Aorta (tissue), 5 donors: Measurements from ENCODE around the gene CERT1. TPM values are rescaled to one million over a fixed set of nuclear protein-coding genes. Genes with fewer than 3 reads are reported as not detected.

ENCODE experiments used
- ATAC-seq: fragments of 200-7000 bp; cut with Tn5 transposase; one replicate; pipeline ENCODE4 v1.9.1; 2022; ENCODE audit warnings: moderate library complexity; ENCODE audit not compliant: low FRiP score
- DNase-seq, 2 donors: peaks; one replicate each; pipeline ENCODE4 v3.0.0-alpha.2; 2020
- H3K27ac ChIP-seq, 2 donors: one replicate each; pipeline ENCODE4 v1.5.1; 2013; ENCODE audit warnings: low read length in 2 of 2, mild to moderate bottlenecking in 2 of 2, moderate library complexity in 2 of 2, control low read depth in 1 of 2, inconsistent platforms in 1 of 2, low read depth in 1 of 2
- H3K27me3 ChIP-seq, 2 donors: one replicate each; pipeline ENCODE4 v1.6.1; 2013; ENCODE audit warnings: control low read depth in 1 of 2, low read length in 1 of 2, mild to moderate bottlenecking in 1 of 2, moderate library complexity in 1 of 2; ENCODE audit not compliant: insufficient read depth in 2 of 2, control insufficient read depth in 1 of 2
- H3K36me3 ChIP-seq, 2 donors: one replicate each; pipeline ENCODE4 v1.6.1; 2013; ENCODE audit warnings: control low read depth in 1 of 2, low read length in 1 of 2, mild to moderate bottlenecking in 1 of 2; ENCODE audit not compliant: insufficient read depth in 2 of 2, control insufficient read depth in 1 of 2
- H3K4me1 ChIP-seq, 2 donors: one replicate each; pipeline ENCODE4 v1.6.1; 2013; ENCODE audit warnings: low read length in 2 of 2, control low read depth in 1 of 2, mild to moderate bottlenecking in 1 of 2, moderate library complexity in 1 of 2; ENCODE audit not compliant: insufficient read depth in 2 of 2, control insufficient read depth in 1 of 2
- H3K4me3 ChIP-seq, 2 donors: one replicate each; pipeline ENCODE4 v1.5.1; 2013; ENCODE audit warnings: low read length in 2 of 2, control low read depth in 1 of 2, mild to moderate bottlenecking in 1 of 2
- H3K9me3 ChIP-seq: one replicate; pipeline ENCODE4 v1.6.1; 2013; ENCODE audit warnings: mild to moderate bottlenecking, low read length; ENCODE audit not compliant: control insufficient read depth
- WGBS, 2 donors: extraction: QIAGEN DNeasy Blood & Tissue Kit; methylation state at CpG; one replicate each; pipeline ENCODE4 v1.1.7; 2013; 5-methylcytosine and 5-hydroxymethylcytosine counted together
- intact Hi-C, 2 donors: fragments of 100-400 bp; cut with DNase I; formaldehyde crosslinking; loops; one replicate each; pipeline versions ENCODE4 v1.14.2 to v1.15.0; 2022
- polyA plus RNA-seq, 2 donors: library from polyadenylated mRNA; stranded (reverse); fragments of 200-250 nt; gene quantifications; one replicate each; pipeline ENCODE4 v1.2.3, GENCODE V29; 2013
- total RNA-seq, 2 donors: library from RNA; stranded (reverse); fragmentation: NEBNext Ultra II Directional; extraction: Animal tissue kit (Norgen Biotek cat#: 25700); gene quantifications; one replicate each; pipeline ENCODE4 v1.2.1, GENCODE V29; 2021
- donor health status: healthy with polysubstance abuse.
- donor health status: Bipolar disorder and iron deficiency.
- donor health status: DM: no; HTN: no; CAD: no.
- donor health status: DM: no; HTN: no; CAD: no.
- donor health status: DM: yes; HTN: yes; CAD: no.

CERT1 gene
- total and polyA plus RNA-seq, 4 donors: 14.5 to 41.7 (median 24.6) TPM

DNA sequence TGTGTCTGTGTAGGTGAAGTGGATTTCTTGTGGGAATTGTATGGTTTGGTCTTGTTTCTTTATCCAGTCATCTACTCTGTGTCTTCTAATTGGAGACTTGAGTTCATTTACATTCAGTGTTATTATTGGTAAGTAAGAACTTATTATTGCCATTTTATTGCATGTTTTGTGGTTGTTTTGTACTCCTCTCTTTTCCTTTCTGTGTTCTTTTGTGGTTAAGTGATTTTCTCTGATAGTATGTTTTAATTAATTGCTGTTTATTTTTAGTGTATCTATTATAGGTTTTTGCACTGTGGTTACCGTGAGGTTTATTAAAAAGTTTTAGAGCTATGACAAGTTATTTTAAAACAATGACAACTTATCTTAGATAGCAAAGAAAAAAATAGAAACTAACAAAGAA is 8.3 kb upstream of the CERT1 start:
- H3K27ac ChIP-seq: no peak overlapping the region
- intact Hi-C loops: loop anchor here in 1 of 2 donors (10.0 kb wide), 2 partner anchors 165 to 195 kb away; partner anchors contain the start of gene POC5
- H3K4me1 ChIP-seq: no peaks in the 10 kb centered on the region
- H3K4me3 ChIP-seq: no peak overlapping the region
- no peaks in the 10 kb centered on the region for H3K9me3 ChIP-seq
- no peaks in the 10 kb centered on the region for H3K27me3 ChIP-seq
- DNase-seq (no peak), ATAC-seq (no peak)
- 13% methylated on average over 1 of the region's 1 CpG for WGBS, 2 donors
- no peaks in the 10 kb centered on the region for H3K36me3 ChIP-seq

DNA sequence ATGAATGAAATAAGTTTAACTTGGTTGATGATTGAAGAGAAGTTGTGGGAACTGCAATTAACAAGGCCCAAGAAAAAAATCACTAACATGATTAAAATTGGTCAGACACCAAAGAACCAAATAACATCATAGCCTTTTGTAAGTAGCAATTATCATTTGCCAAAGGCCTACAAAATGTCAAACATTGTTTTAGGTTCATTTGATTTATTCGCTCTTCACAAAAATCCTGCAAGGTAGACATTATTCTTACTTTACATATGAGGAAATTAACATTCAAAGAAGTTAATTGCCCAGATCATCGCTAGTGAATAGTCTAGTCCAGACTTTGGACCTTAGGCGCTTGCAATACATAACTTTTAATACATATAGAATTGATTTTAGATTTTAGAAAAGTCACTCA is 2.9 kb upstream of the CERT1 start:
- intact Hi-C loops: loop anchor here (5.0 to 10.0 kb wide), 4 partner anchors 43 to 200 kb away; partner anchors contain the start of genes HMGCR (in 1 of the 2) and POC5 (in 1 of the 2)
- no peak for DNase-seq
- Histone ChIP-seq H3K9me3 (no peaks in the 10 kb centered on the region), H3K27me3 (no peaks in the 10 kb centered on the region), H3K27ac (no peak overlapping the region), H3K4me3 (no peak overlapping the region), H3K4me1 (no peaks in the 10 kb centered on the region), H3K36me3 (no peaks in the 10 kb centered on the region)
- WGBS, 2 donors: 95 to 98% methylated on average over 3 of the region's 3 CpGs
- ATAC-seq: no peak

DNA sequence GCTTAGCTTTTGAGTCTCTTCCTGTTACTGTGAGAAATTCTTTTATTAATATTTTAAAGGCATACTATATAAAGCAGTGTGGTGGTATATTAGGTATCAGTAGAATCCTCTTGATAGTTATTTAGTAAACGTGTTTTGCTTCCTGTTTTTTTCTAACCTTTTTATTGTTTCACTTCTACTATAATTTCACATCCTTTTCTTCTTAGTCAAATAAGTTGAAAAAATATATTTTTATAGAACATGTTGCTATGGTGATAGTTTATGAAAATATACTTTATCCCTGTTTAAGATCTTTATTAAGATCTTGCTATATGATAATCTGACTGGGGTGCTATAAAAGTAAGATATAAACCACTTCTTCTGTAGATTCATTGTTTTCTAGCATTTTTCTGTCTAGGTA is 2.4 kb upstream of the CERT1 start:
- H3K4me3 ChIP-seq: no peak overlapping the region

DNA sequence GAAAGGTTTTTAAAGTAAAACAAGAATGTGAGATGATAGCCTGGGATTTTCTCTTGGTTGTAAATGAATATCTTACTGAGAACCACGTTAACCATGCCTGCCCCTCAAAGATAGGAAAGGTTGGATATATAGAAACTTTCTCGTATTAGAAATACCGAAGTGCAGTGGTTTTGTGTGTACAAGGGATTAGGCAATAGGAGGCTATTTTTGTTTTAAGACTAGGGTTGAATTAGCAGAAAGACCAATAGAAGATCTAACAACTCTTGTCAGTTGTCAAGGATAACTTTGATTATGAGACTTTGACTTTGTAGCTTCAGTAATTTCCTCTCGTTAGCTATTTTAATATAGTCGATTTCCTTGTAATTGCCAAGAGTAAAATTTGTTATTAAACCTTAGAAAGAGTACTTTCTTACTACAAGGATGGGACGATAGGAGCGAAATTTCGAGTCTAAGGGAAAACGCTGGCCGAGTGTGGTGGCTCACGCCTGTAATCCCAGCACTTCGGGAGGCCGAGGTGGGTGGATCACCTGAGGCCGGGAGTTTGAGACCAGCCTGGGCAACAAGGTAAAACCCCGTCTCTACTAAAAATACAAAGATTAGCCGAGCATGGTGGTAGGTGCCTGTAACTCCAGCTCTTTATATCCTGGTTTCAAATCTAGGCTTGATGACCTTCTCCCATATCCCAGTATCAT is 1.1 kb upstream of the CERT1 start:
- ATAC-seq: no peak
- Histone ChIP-seq H3K36me3 (no peaks in the 10 kb centered on the region), H3K4me3 (peak overlapping the region; percentile 22 to 61), H3K9me3 (no peaks in the 10 kb centered on the region), H3K4me1 (peaks cover 0 to 5% of the 10 kb centered on the region in 2 donors), H3K27me3 (no peaks in the 10 kb centered on the region), H3K27ac (peak overlapping the region in 1 of 2 donors; percentile 29)
- 74 to 76% methylated on average over 16 of the region's 16 CpGs for WGBS, 2 donors
- peak in 1 of 2 donors; percentile 45 for DNase-seq
- intact Hi-C loops: loop anchor here (2.0 to 10.0 kb wide), 6 partner anchors 45 to 202 kb away; partner anchors contain the start of genes HMGCR (in 2 of the 2) and POC5 (in 1 of the 2)

More for the DNA sequence above, 2.4 kb upstream of the CERT1 start:
- no peaks in the 10 kb centered on the region for H3K27me3 ChIP-seq
- intact Hi-C loops: loop anchor here (2.0 to 10.0 kb wide), 6 partner anchors 43 to 201 kb away; partner anchors contain the start of genes HMGCR (in 2 of the 2) and POC5 (in 1 of the 2)
- no peak overlapping the region for H3K27ac ChIP-seq
- H3K36me3 ChIP-seq: no peaks in the 10 kb centered on the region
- ATAC-seq (no peak), DNase-seq (no peak)
- H3K9me3 ChIP-seq: no peaks in the 10 kb centered on the region
- no peaks in the 10 kb centered on the region for H3K4me1 ChIP-seq
- WGBS, 2 donors: 47 to 68% methylated on average over 1 of the region's 1 CpG

DNA sequence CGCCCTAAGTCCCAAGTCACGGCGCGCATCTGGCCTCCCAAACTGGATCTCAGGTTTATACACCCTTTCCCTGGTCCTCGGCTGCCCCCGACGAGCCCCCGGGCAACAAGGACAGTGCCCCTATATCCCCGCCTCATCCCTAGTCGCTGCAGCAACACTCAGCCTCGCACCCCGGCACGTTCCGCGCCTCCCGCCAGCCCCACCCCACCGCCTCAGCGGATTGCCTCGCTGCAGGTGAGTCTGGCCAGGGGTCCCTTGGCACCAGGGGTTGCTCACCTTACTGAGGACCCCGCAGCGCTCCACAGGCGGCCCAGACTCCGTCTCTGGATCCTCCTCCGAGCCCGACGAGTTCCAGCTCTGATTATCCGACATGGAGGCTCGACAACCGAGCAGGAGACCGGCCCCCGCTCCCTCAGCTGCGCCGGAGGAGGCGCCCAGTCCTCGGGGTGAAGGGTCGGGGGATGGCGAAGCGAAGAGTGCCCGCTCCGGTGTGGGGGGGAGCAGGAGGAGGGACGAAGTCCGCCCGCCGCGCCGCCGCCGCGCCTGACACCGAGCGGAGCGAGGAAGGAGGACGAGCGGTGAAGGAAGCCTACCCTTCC is 494 bp downstream of the CERT1 start:
- 1% methylated on average over 54 of the region's 54 CpGs for whole genome bisulfite sequencing, 2 donors
- peak; percentile 83 for ATAC-seq

DNA sequence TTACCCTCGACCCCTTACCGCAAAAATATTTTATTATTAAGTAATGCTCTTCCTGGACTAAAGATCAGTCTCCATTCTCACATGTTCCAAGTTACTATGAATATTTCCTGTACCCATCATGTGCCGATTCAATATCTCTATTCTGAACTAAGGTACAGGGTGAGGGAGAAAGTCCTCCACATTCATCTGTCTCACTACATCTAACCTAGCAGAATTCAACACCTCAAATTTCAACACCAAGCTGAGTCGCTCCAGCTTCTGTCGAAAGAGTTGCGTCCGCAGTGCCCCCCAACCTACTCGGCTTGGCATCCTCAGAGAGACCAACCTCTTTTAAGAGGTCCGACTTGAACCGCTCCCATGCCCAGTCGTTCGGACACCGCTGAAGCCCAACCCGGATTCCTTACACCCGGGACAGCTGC is 1.0 kb downstream of the CERT1 start:
- Histone ChIP-seq H3K4me1 (peaks cover 0 to 5% of the 10 kb centered on the region in 2 donors), H3K9me3 (no peaks in the 10 kb centered on the region), H3K36me3 (no peaks in the 10 kb centered on the region), H3K27me3 (no peaks in the 10 kb centered on the region), H3K4me3 (peak overlapping the region; percentile 67 to 73), H3K27ac (no peak overlapping the region)
- intact Hi-C loops: loop anchor here (5.0 to 10.0 kb wide), 4 partner anchors 47 to 204 kb away; partner anchors contain the start of genes HMGCR (in 1 of the 2) and POC5 (in 1 of the 2)
- DNase-seq (peak in 1 of 2 donors; percentile 81), ATAC-seq (peak; percentile 59)
- 1% methylated on average over 15 of the region's 15 CpGs for WGBS, 2 donors

More for the DNA sequence above, 494 bp downstream of the CERT1 start:
- Histone ChIP-seq H3K9me3 (no peaks in the 10 kb centered on the region), H3K27ac (peak overlapping the region in 1 of 2 donors; percentile 73), H3K36me3 (no peaks in the 10 kb centered on the region), H3K4me1 (peaks cover 0 to 5% of the 10 kb centered on the region in 2 donors), H3K27me3 (no peaks in the 10 kb centered on the region), H3K4me3 (peak overlapping the region; percentile 67 to 73)
- intact Hi-C loops: loop anchor here (5.0 to 10.0 kb wide), 4 partner anchors 46 to 204 kb away; partner anchors contain the start of genes HMGCR (in 1 of the 2) and POC5 (in 1 of the 2)
- peak; percentile 75 to 86 for DNase-seq

DNA sequence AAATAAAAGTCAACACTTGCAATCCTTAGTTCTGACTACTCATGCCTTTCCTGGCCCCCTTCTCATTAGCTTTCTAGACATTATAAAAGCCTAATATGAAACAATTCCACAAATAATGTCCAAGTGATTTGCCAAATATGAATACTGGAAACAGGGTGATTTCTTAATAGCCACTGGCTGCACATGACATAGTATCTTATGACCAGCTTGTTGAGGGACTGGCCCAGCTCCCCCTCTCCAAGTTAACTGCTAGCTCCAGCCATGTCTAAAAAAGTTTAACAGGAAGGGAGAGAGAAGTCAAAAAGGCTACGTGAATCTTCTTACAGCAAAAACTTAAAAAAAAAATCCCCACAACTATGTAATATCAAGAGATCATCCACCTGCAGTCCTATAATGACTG is 1.5 kb downstream of the CERT1 start:
- peaks cover 0 to 5% of the 10 kb centered on the region in 2 donors for H3K4me1 ChIP-seq
- no peaks in the 10 kb centered on the region for H3K27me3 ChIP-seq
- H3K9me3 ChIP-seq: no peaks in the 10 kb centered on the region
- H3K27ac ChIP-seq: no peak overlapping the region
- peak overlapping the region; percentile 67 to 73 for H3K4me3 ChIP-seq
- no peaks in the 10 kb centered on the region for H3K36me3 ChIP-seq
- 0 to 2% methylated on average over 1 of the region's 1 CpG for WGBS, 2 donors
- ATAC-seq (no peak), DNase-seq (peak in 1 of 2 donors; percentile 56)
- intact Hi-C loops: loop anchor here (5.0 to 10.0 kb wide), 4 partner anchors 47 to 205 kb away; partner anchors contain the start of genes HMGCR (in 1 of the 2) and POC5 (in 1 of the 2)

DNA sequence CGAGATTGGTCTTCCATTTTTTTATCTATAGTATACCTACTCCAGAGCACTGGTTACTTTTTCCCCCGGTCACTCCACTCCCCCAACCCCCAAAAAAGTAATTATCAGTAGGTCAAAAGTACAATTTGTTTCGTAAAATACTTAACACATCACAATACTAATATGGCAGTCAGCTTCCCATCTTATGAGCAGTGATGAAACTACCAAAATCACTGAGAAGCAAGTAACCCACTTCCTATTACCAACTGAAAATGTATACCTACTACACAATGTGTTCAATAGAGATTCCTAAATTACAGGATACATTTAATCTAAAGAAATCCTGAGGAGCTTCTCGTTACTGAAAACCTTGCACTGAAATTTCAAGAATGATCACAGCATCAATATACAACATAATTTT is 1.9 kb downstream of the CERT1 start:
- H3K4me1 ChIP-seq: peaks cover 0 to 5% of the 10 kb centered on the region in 2 donors
- 86 to 91% methylated on average over 4 of the region's 4 CpGs for WGBS, 2 donors
- intact Hi-C loops: no loop called here
- no peaks in the 10 kb centered on the region for H3K9me3 ChIP-seq
- peak overlapping the region in 1 of 2 donors; percentile 73 for H3K4me3 ChIP-seq
- H3K27ac ChIP-seq: no peak overlapping the region
- no peaks in the 10 kb centered on the region for H3K27me3 ChIP-seq
- H3K36me3 ChIP-seq: no peaks in the 10 kb centered on the region
- ATAC-seq (no peak), DNase-seq (no peak)
